Endothelial cell (in vitro differentiated cells): ENCODE measurements around the gene NT5C2. TPM values are rescaled to one million over a fixed set of nuclear protein-coding genes. Genes with fewer than 3 reads are reported as not detected.
"Not testable (repeated sequence)": the region's sequence is repeated elsewhere in the genome, so short reads cannot be mapped to it uniquely, and the experiment has no call there.

Experiments used
- DNase-seq: peaks from one replicate; pipeline ENCODE4 v3.0.0; 2021; ENCODE audit warnings: low spot score
- H3K27ac Mint-ChIP-seq: one replicate; pipeline ENCODE4 v1.8.0; 2021; ENCODE audit warnings: mixed read lengths, inconsistent platforms; ENCODE audit not compliant: unreplicated experiment
- H3K27me3 Mint-ChIP-seq: one replicate; pipeline ENCODE4 v1.8.0; 2021; ENCODE audit warnings: mild to moderate bottlenecking, moderate library complexity, mixed read lengths, inconsistent platforms; ENCODE audit not compliant: unreplicated experiment
- H3K36me3 Mint-ChIP-seq: one replicate; pipeline ENCODE4 v1.8.0; 2021; ENCODE audit warnings: mild to moderate bottlenecking, low read depth, mixed read lengths, inconsistent platforms; ENCODE audit not compliant: unreplicated experiment
- H3K4me1 Mint-ChIP-seq: one replicate; pipeline ENCODE4 v1.8.0; 2021; ENCODE audit warnings: mild to moderate bottlenecking, mixed read lengths, inconsistent platforms; ENCODE audit not compliant: unreplicated experiment
- H3K4me3 Mint-ChIP-seq: one replicate; pipeline ENCODE4 v1.8.0; 2021; ENCODE audit warnings: mild to moderate bottlenecking, mixed read lengths, inconsistent platforms; ENCODE audit not compliant: unreplicated experiment
- H3K9me3 Mint-ChIP-seq: one replicate; pipeline ENCODE4 v1.8.0; 2021; ENCODE audit warnings: mixed read lengths, inconsistent platforms; ENCODE audit not compliant: unreplicated experiment
- total RNA-seq: library from RNA; stranded (reverse); fragmentation: NEBNext Ultra II Directional; extraction: Animal tissue kit (Norgen Biotek cat#: 25700); gene quantifications from one replicate; pipeline ENCODE4 v1.2.1, GENCODE V29; 2021; ENCODE audit not compliant: unreplicated experiment
- TF ChIP-seq, protein P1 (sequence below): fragments of 200-600 bp; sonication (generic); IDR thresholded peaks from one replicate; pipeline ENCODE4 v1.5.0; 2021; ENCODE audit warnings: antibody characterized with exemption; ENCODE audit not compliant: unreplicated experiment

The NT5C2 gene
- total RNA-seq, 1 donor from 2014 or later = 88.2 TPM

GRCh38 chr10:103184615-103185014 is 8.5 kb downstream of the NT5C2 start:
- no peaks in the 10 kb centered on the region for H3K27me3 Mint-ChIP-seq
- H3K4me3 Mint-ChIP-seq = no peak overlapping the region
- TF ChIP-seq, protein P1, sequence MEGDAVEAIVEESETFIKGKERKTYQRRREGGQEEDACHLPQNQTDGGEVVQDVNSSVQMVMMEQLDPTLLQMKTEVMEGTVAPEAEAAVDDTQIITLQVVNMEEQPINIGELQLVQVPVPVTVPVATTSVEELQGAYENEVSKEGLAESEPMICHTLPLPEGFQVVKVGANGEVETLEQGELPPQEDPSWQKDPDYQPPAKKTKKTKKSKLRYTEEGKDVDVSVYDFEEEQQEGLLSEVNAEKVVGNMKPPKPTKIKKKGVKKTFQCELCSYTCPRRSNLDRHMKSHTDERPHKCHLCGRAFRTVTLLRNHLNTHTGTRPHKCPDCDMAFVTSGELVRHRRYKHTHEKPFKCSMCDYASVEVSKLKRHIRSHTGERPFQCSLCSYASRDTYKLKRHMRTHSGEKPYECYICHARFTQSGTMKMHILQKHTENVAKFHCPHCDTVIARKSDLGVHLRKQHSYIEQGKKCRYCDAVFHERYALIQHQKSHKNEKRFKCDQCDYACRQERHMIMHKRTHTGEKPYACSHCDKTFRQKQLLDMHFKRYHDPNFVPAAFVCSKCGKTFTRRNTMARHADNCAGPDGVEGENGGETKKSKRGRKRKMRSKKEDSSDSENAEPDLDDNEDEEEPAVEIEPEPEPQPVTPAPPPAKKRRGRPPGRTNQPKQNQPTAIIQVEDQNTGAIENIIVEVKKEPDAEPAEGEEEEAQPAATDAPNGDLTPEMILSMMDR = no peak
- DNase-seq = no peak
- H3K36me3 Mint-ChIP-seq = no peaks in the 10 kb centered on the region
- peak overlapping the region; percentile 19 for H3K27ac Mint-ChIP-seq
- no peaks in the 10 kb centered on the region for H3K9me3 Mint-ChIP-seq
- H3K4me1 Mint-ChIP-seq = peaks cover 19% of the 10 kb centered on the region

DNA sequence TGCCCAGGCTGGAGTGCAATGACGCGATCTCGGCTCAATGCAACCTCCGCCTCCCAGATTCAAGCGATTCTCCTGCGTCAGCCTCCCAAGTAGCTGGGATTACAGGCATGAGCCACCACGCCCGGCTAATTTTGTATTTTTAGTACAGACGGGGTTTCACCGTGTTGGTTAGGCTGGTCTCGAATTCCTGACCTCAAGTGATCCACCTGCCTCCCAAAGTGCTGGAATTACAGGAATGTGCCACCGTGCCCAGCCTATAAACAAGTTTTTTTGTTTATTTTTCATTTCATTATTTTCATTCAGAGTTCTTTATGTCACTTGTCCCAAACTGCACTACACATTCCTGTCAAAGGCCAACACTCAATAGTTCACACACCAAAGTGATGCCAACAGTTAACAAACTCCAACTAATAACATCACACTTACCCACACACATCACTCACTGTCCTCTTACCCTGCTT is 9.1 kb downstream of the NT5C2 start:
- peaks cover 19% of the 10 kb centered on the region for H3K4me1 Mint-ChIP-seq
- DNase-seq, H3K9me3 Mint-ChIP-seq, H3K36me3 Mint-ChIP-seq, H3K4me3 Mint-ChIP-seq, H3K27me3 Mint-ChIP-seq, H3K27ac Mint-ChIP-seq: not testable (repeated sequence)

DNA sequence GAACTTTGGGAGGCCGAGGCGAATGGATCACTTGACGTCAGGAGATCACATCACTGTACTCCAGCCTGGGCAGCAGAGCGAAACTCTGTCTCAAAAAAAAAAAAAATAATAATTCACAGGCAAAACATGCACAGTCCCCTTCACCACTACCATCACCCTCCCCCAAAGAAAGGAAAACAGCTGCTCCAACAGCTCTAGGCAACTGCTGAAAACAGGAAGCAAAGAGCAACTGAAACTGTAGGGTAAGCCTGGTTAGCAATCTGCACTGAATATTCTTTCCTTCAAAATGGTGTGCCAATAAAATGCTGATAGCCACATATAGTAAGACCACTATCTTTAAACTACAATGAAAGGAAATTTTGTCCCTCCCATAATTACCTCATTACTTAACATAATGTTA is 11.8 kb downstream of the NT5C2 start:
- Mint-ChIP-seq H3K4me1 (peaks cover 24% of the 10 kb centered on the region), H3K27me3 (peaks cover 2% of the 10 kb centered on the region), H3K9me3 (no peaks in the 10 kb centered on the region), H3K27ac (peak overlapping the region; percentile 97), H3K4me3 (no peak overlapping the region), H3K36me3 (peaks cover 3% of the 10 kb centered on the region)
- DNase-seq = peak; percentile 13
- TF ChIP-seq, protein P1 = no peak

DNA sequence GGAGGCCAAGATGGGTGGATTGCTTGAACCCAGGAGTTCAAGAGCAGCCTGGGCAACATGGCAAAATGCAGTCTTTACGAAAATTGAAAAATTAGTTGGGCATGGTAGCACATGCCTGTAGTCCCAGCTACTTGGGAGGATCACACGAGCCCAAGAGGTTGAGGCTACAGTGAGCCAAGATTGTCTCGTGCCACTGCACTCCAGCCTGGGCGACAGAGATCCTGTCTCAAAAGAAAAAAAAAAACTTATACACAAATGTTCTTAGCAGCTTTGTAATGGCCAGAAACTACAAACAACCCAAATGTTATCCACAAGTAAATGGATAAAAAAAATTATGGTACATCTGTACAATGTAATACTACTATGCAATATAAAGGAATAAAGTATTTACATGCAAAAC is 12.6 kb downstream of the NT5C2 start:
- H3K9me3 Mint-ChIP-seq = no peaks in the 10 kb centered on the region
- H3K27ac Mint-ChIP-seq = peak overlapping the region; percentile 97
- peak overlapping the region; percentile 47 for H3K4me3 Mint-ChIP-seq
- H3K4me1 Mint-ChIP-seq = peaks cover 25% of the 10 kb centered on the region
- H3K36me3 Mint-ChIP-seq = peaks cover 5% of the 10 kb centered on the region
- peaks cover 4% of the 10 kb centered on the region for H3K27me3 Mint-ChIP-seq
- TF ChIP-seq, protein P1 = no peak
- no peak for DNase-seq

DNA sequence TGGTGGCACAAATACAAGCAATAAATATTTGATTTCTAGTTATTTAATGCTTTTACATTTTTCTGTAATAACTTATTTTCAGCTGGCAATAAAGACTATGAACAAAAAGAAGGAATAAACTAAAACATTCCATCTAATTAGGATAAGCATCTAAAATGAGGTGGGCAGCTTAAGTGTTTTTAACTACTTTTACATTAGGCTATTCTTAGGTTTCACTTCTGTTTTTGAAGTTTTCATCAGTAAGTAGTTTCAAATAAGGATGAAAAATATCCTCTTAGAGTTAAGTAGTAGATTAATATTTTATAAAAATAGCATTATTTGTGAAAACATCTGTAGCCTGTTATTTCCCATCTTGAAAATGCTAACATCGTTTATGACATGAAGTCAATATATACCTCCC is 15.9 kb downstream of the NT5C2 start:
- TF ChIP-seq, protein P1 = no peak
- no peak for DNase-seq
- peaks cover 13% of the 10 kb centered on the region for H3K36me3 Mint-ChIP-seq
- no peak overlapping the region for H3K4me3 Mint-ChIP-seq
- H3K9me3 Mint-ChIP-seq = no peaks in the 10 kb centered on the region
- H3K4me1 Mint-ChIP-seq = peaks cover 21% of the 10 kb centered on the region
- H3K27ac Mint-ChIP-seq = no peak overlapping the region
- peaks cover 4% of the 10 kb centered on the region for H3K27me3 Mint-ChIP-seq
